ENCODE results near the gene CD151.

Gene CD151

DNA sequence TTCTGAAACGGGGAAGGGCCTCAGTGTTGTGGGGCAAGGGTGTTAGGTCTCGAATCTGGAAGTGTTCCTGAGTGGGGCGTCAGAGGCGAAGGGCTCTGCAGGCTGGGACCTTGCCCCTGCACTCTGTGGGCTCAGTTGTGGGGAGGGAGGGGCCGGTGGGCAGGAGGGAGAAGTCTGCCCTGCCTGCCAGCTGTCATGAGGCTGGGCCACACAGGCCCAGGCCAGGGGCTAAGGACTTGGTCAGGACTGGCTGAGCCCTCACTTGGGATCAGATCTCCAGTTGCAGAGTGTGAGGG is 4.9 kb upstream of the CD151 start, which contains the start of gene CRACR2B:
Gene CRACR2B, plus strand, starts transcription at position 23 of the 296 bp plus-strand sequence. CDS start 689 bp downstream, outside the sequence.
- DNase-seq (ENCODE audit: low read depth in 3 of 3, low spot score in 1 of 3) = no peak

DNA sequence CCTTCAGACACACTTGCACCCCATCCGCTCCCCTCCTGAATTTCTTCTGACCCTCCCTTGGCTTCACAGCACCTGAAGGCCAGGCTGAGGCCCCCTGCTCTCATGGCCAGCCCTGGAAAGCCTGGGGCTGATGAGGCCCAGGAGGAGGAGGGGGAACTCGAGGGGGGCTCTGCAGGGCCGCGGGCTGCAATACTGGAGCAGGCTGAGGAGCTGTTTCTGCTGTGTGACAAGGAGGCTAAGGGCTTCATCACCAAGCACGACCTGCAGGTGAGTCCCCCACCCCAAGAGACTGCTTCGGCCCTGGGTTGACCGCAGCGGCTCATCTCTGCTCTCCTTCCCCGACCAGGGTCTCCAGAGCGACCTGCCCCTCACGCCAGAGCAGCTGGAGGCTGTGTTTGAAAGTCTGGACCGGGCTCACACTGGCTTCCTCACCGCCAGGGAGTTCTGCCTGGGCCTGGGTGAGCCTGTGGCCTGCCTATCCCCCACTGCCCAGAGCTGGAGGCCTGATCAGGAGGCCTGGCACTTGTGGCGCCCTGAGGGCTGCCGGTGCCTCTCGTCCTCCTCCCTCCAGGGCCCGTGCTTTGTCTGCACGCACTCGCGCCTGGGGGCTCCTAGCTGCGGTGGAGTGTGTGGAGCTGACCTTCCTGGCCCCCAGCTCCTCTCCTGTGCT is 4.1 kb upstream of the CD151 start:
- DNase-seq (ENCODE audit: low read depth in 3 of 3, low spot score in 1 of 3) = no peak

DNA sequence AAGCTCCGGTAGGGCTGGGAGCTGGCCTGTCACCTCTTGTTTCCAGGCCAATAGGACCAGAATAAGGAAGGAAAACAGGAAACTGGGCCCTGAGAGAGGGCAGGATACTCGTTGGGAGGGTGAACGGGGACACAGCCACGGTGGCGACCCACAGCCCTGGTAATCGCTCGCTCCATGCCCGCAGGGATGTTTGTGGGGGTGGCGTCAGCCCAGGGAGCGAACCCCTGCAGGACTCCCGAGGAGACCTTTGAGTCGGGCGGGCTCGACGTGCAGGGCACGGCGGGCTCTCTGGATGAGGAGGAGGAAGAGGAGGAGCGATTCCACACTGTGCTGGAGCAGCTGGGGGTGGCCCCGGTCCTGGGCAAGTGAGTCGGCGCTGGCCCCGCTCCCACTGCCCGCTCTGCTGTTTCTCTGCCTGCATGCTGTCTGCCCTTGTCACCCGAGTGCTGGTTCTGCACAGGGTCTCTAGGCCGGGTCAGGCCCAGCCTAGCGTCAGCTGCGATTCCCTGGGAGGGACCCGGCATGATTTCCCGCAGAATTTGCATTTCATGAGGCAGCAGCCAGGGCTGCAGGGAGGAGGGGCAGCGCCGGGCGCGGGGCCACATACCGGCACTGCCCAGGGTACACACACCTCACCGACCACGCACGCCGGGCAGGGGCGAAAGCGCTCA is 3.4 kb upstream of the CD151 start:
- DNase-seq (ENCODE audit: low read depth in 3 of 3, low spot score in 1 of 3) = no peak

DNA sequence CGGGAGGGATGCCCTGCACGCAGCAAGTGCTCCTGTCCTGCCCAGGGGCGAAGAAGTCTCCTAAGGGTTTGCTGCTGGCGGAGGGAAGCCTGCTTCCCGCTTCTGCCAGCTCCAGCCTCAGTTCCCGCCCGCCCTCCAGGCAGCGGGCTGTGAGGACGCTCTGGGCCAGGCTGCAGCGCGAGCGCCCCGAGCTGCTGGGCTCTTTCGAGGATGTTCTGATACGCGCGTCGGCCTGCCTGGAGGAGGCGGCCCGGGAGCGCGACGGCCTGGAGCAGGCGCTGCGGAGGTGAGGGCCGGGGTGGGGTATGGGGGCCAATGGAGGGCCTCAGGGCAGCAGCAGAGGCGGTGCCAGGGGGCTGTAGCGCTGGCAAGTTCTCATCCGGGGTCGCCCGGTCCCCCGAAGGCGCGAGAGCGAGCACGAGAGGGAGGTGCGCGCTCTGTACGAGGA is 2.9 kb upstream of the CD151 start:
- no peak for DNase-seq (ENCODE audit: low read depth in 3 of 3, low spot score in 1 of 3)

DNA sequence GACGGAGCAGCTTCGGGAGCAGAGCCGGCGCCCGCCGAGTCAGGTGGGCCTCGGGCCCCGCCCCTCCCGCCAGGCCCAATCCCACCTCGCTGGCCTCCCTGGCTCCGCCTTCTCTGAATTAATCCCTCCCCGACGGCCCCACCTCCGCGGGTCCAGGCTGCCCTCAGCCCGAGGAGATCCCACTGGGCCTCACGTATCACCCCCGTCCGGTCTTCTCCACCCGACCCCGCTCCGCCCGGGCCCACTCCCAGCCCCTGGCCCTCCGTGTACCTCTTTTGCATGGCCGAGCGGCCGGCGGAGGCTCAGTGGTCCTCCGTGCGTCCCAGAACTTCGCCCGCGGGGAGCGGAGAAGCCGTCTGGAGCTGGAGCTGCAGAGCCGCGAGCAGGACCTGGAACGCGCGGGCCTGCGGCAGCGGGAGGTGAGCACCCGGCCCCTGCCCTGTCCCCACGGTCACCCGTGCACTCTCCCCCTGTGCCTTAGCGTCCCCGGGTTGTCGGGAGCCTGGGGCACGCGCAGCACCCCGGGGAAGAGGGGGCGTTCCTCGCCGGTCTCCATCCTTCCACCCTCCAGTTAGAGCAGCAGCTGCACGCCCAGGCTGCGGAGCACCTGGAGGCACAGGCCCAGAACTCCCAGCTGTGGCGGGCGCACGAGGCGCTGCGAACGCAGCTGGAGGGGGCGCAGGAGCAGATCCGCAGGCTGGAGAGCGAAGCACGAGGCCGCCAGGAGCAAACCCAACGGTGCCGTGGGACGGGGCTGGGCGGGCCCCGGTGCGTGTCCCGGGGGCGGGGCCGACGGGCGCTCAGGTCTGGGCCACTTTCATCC is 2.2 kb upstream of the CD151 start:
- peak in 1 of 3 donors; percentile 39 for DNase-seq (ENCODE audit: low read depth in 3 of 3, low spot score in 1 of 3)

DNA sequence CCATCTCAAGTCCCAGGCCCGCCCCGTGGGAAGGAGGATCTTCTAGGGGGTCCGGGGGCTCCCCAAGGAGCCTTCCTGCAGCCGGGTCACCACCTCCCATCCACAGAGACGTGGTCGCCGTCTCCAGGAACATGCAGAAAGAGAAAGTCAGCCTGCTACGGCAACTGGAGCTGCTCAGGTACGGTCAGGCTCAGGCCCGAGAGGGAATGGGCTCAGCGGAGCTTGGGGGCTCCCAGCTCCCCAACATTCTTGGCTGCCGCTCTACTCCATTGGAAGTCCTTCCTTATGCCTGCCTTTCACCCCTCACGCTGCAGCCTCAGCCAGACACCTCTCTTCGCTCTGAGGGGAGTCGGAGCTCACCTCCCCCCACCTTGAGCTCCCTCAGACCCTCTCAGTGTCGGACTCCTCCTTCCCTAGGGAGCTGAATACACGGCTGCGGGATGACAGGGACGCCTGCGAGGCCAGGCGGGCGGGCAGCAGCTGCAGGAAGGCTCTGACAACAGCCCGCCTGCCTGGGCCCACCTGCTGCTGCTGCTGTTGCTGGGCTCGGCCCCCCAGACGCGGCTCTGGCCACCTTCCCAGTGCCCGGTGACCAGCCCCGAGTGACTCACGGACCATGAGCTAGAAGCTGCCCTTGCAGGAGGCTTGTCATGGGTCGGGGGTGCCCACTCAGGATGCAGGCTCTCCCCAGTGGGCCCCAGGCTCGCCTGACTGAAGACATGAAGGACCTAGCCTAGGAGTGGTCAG is 1.5 kb upstream of the CD151 start:
- DNase-seq (ENCODE audit: low read depth in 3 of 3, low spot score in 1 of 3) = no peak

DNA sequence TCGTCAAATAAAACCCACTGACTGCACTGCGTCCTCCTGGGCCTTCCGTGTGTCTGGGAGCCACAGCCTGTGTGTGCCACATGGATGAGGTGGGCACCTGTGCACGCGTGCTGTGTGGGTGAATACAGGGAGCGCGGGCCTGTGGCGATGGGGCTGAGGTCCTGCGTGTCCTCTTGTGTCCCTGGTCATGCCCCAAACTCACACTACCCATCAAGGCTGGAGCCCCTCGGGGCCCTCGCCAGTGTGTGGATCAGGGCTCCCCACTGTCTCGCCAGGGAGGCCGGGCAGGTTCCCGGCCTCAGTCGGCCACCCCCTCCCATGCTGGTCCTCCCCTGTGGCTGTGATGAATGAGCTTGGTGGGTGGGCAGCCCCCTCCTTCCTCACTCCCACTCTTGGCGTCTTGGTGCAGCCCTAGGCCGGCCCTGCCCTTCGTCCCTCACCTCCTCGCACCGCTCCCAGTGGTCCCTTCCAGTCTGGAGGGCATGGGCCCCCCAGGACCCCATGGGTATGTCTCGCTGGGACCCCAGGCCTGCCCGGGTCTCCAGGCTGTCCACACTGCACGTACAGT is 707 bp upstream of the CD151 start:
- DNase-seq (ENCODE audit: low read depth in 3 of 3, low spot score in 1 of 3) = no peak

DNA sequence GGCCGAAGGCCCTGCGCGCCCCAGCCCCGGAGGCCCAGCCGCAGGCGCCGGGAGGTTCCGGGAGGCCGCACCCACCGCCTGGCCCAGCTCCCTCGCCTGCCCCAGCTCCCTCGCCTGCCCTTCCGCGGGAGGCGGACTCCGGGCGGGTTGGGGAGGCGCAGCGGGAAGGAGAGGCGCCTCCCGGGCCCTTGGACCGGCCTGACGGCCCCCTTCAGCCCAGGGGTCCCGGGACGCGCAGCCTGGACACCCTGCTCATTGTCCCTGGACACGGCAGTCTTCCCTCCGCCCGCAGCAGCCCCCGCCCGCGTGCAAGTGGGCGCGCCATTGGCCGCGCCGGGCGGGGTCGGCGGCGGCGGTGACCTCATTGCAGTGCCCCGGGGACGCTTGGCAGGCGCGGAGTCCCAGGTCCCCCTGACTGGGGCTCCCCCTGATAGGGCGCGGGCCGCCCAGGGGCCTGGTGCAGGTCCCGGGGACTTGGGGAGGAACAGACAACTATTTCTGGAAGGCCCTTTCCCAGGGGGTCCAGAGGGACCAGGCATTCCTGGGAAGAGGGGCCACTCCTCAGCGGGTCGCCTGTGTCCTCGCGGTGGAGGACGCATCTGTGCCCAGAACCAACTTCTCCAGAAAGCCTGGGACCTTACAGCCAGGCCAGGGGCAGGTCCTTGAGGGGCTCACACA is 501 bp downstream of the CD151 start:
- DNase-seq (ENCODE audit: low read depth in 3 of 3, low spot score in 1 of 3) = no peak

DNA sequence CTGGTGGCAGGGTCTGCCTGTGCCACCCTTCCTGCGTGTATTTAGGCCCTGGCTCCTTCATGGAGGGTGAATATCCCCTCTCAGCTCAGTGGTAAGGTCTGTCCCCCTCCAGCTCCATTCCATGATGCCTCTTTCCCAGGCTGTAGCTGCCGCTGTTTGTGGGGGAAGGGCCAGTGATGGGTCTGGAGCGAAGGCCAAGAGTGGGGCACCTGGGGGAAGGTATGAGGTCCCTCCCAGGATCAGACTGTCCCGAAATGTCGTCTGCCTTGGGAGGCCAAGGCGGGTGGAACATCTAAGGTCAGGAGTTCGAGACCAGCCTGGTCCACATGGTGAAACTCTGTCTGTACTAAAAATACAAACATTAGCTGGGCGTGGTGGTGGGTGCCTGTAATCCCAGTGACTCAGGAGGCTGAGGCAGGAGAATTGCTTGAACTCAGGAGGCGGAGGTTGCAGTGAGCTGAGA is 1.1 kb downstream of the CD151 start:
- no peak for DNase-seq (ENCODE audit: low read depth in 3 of 3, low spot score in 1 of 3)

DNA sequence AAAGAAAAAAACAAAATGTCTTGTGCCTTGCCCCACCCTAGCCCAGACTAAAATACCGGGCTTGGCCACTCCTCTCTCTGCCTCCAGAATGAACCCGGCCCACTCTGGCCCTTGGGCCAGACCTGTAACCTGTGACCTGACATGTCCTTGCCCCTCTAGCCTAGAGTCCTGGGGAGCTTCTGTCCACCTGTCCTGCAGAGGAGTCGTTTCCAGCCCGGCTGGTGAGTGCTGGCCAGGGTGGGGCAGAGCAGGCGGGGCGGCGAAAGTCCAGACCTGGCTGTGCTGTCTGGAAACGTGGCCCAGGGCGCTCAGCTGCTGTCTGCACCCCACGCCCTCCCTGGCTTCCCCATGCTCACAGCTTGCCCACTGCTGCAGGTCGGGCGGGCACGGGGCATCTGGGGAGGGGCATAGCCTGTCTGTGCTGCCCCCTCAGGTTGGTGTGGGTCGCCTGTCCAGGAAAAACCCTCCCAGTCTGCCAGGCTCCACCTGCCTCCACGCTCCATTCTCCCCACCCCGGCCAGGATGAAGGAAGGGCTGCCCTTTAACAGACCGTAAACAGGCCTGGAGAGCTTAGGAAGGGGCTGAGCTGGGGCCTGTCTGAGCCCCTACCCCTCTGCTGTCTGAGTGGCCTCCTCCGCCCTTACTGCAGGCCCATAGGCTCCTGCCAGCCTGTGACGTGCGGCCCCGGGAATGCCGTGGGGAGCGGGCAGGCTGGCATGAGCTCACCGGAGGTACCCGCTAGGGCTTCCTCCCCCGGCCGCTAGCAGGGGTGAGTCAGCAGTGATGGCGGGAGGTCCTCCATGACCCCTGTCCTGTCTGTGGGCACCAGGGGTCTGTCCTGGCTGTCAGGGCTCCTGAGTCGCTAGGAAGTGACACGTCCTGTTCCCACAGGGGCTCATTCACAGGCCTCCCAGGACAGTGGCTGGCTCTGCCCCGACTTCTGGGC is 1.9 kb downstream of the CD151 start:
- DNase-seq (ENCODE audit: low read depth in 3 of 3, low spot score in 1 of 3) = no peak

DNA sequence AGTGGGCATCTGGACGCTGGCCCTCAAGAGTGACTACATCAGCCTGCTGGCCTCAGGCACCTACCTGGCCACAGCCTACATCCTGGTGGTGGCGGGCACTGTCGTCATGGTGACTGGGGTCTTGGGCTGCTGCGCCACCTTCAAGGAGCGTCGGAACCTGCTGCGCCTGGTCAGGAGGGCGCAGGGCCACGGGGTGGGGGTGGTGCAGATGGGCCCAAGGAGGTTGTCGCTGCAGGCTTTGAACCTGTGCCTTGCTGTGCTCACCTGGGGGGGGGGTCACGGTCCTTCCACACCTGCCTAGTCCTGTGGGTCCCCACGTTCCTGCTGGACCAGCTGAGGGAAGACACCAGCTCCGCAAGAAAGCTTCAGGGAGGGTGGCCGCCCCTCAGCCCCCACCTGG is 3.5 kb downstream of the CD151 start:
- no peak for DNase-seq (ENCODE audit: low read depth in 3 of 3, low spot score in 1 of 3)

DNA sequence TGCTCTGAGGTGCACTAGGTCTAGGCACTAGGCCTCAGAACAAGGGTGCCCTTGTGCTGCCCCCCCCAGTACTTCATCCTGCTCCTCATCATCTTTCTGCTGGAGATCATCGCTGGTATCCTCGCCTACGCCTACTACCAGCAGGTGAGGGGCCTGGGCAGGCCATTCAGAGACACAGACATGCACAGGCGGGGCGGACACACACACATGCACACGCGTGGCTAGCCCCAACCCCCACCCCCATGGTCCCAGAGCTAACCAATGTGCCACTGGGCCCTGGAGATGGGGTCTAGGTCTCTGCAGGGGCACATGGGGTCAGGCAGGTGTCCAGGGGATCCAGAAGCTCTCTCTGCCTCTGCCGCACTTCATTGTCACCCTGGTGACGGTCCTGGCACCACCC is 3.9 kb downstream of the CD151 start:
- DNase-seq (ENCODE audit: low read depth in 3 of 3, low spot score in 1 of 3) = no peak

DNA sequence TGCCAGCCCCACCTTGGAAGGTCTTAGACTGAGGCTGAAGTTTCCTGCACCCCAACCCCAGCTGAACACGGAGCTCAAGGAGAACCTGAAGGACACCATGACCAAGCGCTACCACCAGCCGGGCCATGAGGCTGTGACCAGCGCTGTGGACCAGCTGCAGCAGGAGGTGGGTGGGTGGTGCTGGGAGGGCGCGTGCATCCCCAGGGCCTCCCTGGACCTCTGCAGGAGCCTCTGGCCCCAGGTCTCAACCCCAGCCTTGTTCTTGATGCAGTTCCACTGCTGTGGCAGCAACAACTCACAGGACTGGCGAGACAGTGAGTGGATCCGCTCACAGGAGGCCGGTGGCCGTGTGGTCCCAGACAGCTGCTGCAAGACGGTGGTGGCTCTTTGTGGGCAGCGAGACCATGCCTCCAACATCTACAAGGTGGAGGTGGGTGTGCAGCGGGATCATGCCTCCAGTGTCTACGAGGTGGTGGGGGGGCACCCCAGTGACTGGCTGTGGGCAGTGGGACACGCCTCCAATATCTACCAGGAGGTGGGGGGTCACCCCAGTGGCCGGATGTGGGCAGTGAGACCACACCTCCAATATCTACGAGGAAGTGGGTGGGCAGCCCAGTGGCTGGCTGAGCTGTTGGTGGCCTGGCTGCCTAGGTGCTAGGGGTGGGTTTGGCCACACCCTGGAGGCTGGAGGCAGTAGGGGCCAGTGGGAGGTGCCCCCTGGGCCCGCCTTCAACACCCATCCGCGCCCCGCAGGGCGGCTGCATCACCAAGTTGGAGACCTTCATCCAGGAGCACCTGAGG is 4.6 kb downstream of the CD151 start:
- DNase-seq (ENCODE audit: low read depth in 3 of 3, low spot score in 1 of 3) = no peak

DNA sequence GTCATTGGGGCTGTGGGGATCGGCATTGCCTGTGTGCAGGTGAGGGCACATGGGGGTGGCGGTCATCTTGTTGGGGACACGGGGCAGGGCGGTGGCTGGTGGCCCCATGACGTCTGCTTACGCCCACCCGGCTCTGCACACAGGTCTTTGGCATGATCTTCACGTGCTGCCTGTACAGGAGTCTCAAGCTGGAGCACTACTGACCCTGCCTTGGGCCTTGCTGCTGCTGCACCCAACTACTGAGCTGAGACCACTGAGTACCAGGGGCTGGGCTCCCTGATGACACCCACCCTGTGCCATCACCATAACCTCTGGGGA is 5.2 kb downstream of the CD151 start:
- DNase-seq (ENCODE audit: low read depth in 3 of 3, low spot score in 1 of 3) = no peak

DNA sequence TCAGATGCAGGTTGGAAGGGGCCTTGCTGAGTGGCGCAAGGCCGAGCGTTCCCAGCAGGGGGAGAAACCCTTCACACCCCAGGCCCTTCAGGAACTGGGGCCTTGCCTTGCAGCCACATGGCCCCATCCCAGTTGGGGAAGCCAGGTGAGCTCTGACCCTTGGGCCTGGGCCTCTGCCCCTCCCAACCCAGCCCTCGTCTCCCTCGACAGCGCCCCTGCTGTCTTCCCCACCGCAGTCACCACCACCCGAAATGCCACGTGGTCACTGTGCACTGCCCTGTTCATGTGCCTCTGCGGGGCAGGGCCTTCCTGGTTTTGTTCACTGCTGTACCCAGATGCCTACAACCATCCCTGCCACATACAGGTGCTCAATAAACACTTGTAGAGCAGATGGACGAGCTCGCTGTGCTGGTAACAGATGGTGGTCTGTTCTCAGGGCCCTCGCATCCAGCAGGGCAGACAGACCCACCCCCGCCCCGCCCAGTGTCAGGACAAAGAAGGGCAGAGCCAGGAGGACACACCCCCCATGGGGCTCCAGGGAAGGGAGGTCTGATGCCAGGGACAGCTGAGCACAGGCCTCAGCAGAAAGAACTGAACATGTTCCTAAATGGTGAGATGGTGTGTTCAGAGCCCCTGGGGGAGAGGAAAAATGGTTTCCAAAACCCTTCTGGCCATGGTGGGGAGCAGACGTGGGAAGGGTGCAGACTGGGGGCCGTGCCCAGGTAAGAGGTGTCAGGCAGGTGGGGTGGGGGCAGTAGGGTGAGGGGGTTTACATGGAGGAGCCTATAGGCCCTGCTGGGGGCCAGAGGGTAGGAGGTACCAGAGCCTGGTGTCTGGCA is 5.9 kb downstream of the CD151 start:
- DNase-seq (ENCODE audit: low read depth in 3 of 3, low spot score in 1 of 3) = no peak

DNA sequence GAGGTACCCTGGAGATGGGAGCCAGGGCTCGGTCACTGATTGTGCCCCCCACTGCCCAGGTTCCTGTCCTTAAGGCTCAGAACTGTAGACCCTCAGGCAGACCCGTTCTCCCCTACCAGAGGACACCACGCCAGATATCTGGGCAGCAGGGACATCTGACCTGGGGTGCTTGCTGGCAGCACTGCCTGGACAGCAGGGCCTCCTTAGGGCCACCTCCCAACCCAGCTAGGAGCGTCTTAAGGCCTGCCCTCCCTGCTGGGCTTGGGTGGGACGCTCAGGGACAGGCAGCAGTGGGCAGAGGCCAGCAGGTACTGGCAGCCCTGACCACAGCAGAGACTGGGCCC is 6.5 kb downstream of the CD151 start:
- DNase-seq (ENCODE audit: low read depth in 3 of 3, low spot score in 1 of 3) = no peak

DNA sequence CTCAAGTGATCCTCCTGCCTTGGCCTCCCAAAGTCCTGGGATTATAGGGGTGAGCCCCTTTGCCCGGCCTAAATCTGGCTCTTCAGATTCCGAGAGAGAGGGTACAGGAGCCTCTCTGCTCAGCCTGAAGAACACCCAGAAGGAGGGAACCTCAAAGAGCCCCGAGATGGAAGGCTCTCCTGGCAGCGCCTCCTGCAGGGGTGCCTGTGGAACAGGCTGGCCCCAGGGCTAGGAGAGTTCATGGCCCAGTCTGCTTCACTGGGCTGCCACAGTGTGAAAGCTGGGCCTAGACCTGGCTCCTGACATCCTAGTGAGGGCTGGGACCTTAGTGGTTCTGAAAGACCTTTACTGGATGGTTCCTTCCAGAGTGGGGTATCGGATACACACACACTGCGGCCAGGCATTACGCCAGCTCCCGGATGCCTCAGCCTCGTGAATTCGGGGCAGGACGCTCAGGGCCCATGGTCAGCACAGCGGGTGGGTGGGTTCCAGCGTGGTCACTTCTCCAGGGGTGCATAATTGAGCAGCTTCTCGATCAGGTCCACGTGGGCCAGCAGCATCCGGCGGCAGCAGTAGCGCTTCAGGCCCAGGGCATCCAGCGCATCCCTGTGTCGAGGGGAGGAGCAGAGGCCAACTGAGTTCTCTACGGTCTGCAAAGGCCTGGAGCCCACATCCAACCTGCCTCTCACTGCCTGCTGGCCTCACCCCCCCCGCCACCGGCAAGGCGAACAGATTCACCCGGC is 7.3 kb downstream of the CD151 start:
- no peak for DNase-seq (ENCODE audit: low read depth in 3 of 3, low spot score in 1 of 3)

Data from stimulated activated CD4-positive, alpha-beta T cell treated with anti-CD3 and anti-CD28 coated beads, TNF-alpha, amount 100 ng/mL, for 1 hour (primary cell).